Esophagus squamous epithelium (tissue), 4 donors: ENCODE measurements around the gene CYP2A6.
"Not testable (repeated sequence)": the region's sequence is repeated elsewhere in the genome, so short reads cannot be mapped to it uniquely, and the experiment has no call there.

Experiments used
- POLR2A ChIP-seq, 4 donors: fragments of 450-650 bp; IDR thresholded peaks; one replicate each; pipeline ENCODE4 v1.6.1; 2017; ENCODE audit warnings: antibody characterized with exemption in 4 of 4, mild to moderate bottlenecking in 4 of 4, moderate library complexity in 3 of 4
- TF ChIP-seq, protein P1 (sequence below), 6 experiments: fragments of 450-650 bp in 4 of 6; fragments of 200-600 bp in 2 of 6; sonication (generic) in 2 of 6; IDR thresholded peaks; one replicate each; pipeline ENCODE4 v1.5.1; 2016 to 2019; ENCODE audit warnings: antibody characterized with exemption in 6 of 6, mild to moderate bottlenecking in 4 of 6, moderate library complexity in 4 of 6

DNA sequence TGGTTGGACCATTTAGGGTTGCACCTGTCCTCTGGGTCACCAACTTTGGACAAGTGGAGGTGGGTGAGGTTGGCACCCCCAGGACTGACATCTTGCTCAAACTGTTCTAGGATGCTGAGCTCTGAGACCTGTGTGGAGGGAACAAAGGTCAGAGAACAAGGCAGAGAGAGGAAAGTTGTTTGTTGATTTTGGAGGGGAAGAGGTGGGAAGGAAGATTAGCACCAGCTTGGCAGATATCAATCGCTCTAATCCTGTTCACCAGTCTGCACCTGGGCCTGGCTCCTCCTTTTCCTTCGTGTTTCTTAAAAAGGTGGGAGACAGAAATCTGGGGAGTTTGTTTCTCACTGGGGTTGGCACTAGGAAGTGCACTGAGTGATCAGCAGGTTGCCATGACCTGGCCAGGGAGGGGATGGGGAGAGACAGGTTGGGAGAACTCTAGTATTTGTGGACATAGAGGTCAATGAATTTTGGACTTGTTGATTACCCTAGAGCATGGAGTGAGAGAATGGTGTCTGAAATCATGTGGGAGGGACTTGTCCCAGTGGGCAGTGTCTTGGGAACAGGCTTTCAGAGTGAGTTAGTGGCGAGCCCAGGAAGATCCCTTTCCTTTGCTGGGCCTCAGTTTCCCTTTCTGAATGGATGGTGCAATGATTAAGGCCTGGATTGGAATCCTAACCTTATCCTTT lies 2.4 kb upstream of the CYP2A6 start:
- TF ChIP-seq, protein P1, sequence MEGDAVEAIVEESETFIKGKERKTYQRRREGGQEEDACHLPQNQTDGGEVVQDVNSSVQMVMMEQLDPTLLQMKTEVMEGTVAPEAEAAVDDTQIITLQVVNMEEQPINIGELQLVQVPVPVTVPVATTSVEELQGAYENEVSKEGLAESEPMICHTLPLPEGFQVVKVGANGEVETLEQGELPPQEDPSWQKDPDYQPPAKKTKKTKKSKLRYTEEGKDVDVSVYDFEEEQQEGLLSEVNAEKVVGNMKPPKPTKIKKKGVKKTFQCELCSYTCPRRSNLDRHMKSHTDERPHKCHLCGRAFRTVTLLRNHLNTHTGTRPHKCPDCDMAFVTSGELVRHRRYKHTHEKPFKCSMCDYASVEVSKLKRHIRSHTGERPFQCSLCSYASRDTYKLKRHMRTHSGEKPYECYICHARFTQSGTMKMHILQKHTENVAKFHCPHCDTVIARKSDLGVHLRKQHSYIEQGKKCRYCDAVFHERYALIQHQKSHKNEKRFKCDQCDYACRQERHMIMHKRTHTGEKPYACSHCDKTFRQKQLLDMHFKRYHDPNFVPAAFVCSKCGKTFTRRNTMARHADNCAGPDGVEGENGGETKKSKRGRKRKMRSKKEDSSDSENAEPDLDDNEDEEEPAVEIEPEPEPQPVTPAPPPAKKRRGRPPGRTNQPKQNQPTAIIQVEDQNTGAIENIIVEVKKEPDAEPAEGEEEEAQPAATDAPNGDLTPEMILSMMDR (IDR thresholded peaks at IDR 0.05), result not testable (repeated sequence)
- not testable (repeated sequence) for TF ChIP-seq POLR2A (IDR thresholded peaks at IDR 0.05)
